MG63 (cell line): ENCODE results near the gene TLE1. TPM values are rescaled to one million over a fixed set of nuclear protein-coding genes. Genes with fewer than 3 reads are reported as not detected.

Experiments used
- DNase-seq: peaks from one replicate; pipeline ENCODE4 v3.0.0-alpha.2; 2020
- H3K27me3 ChIP-seq: fragments of 250-450 bp; sonication (Bioruptor Pico); 2 replicates; pipeline ENCODE4 v1.5.1; 2020; ENCODE audit warnings: mild to moderate bottlenecking, moderate library complexity
- H3K36me3 ChIP-seq: fragments of 250-450 bp; sonication (Bioruptor Pico); 2 replicates; pipeline ENCODE4 v1.5.1; 2020; ENCODE audit warnings: mild to moderate bottlenecking, moderate library complexity
- H3K4me3 ChIP-seq: fragments of 250-450 bp; sonication (Bioruptor Pico); 2 replicates; pipeline ENCODE4 v1.5.1; 2020; ENCODE audit warnings: mild to moderate bottlenecking, moderate library complexity
- H3K9me3 ChIP-seq: fragments of 250-450 bp; sonication (Bioruptor Pico); 2 replicates; pipeline ENCODE4 v1.5.1; 2020; ENCODE audit warnings: mild to moderate bottlenecking, moderate library complexity
- total RNA-seq: library from RNA; depleted of rRNA; stranded (reverse); fragments of >200 nt; shearing (Covaris generic); gene quantifications from 2 replicates; pipeline ENCODE4 v1.2.3, GENCODE V29; 2014; ENCODE audit warnings: low replicate concordance; rRNA removed

Gene TLE1
- total RNA-seq, 1 experiment from 2014 or later = 6.1 TPM

DNA sequence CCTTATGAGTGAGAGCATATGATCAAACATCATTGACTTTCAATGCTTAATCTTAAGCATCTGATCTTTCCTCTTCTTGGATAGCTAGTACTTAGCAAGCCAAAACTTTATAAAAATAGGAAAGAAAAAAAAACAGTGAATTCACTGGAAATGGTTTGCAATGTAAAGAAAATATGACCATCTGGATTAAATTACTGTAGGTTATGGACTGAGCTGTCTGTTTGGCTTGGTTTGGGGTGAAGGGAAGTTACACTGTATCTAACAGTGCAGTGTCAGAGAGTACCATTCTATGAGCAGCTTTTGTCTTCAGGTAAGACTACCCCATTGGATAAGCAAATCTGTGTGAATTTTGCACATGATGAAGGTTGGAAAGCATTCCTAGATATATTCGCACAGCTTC lies 151.4 kb downstream of the TLE1 start:
- H3K4me3 ChIP-seq = no peak overlapping the region
- no peaks in the 10 kb centered on the region for H3K27me3 ChIP-seq
- no peaks in the 10 kb centered on the region for H3K9me3 ChIP-seq
- H3K36me3 ChIP-seq = no peaks in the 10 kb centered on the region
- no peak for DNase-seq

DNA sequence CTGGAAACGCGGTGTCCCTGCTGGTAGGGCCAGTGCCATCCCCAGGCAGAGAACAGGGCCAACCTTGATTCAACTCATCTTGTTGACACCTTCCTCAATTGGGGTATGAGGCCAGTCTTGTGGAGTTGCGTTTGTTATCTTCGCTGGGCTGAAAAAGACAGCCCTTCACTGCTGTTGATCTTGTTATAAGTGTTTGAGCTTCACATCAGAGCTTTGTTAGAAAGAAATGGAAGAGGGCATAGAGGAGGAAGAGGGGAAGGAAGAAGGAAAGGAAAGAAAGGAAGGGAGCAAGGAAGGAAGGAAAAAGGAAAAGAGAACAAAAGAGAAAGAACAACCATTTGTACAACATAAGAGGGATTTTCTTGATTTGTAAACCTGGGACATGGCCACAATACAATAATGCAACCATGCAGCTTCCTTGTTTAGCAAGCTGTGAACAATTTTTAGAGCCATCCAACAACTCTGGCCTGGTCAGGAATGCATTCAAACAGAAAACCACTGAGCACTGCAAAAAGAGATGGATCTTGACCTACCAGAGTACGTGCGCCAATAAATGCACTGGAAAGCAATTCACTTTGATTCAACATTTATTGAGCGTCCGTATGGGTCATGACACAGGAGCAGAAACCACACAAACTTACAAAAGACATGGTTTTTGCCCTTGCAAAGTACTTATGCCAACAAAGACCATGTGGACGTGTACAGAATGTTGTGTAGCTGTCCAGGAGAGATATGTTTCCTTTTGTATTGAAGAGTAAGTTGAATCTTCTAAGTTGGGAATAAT lies 152.9 kb downstream of the TLE1 start:
- DNase-seq = no peak
- Histone ChIP-seq H3K9me3 (no peaks in the 10 kb centered on the region), H3K36me3 (no peaks in the 10 kb centered on the region), H3K27me3 (no peaks in the 10 kb centered on the region), H3K4me3 (no peak overlapping the region)

DNA sequence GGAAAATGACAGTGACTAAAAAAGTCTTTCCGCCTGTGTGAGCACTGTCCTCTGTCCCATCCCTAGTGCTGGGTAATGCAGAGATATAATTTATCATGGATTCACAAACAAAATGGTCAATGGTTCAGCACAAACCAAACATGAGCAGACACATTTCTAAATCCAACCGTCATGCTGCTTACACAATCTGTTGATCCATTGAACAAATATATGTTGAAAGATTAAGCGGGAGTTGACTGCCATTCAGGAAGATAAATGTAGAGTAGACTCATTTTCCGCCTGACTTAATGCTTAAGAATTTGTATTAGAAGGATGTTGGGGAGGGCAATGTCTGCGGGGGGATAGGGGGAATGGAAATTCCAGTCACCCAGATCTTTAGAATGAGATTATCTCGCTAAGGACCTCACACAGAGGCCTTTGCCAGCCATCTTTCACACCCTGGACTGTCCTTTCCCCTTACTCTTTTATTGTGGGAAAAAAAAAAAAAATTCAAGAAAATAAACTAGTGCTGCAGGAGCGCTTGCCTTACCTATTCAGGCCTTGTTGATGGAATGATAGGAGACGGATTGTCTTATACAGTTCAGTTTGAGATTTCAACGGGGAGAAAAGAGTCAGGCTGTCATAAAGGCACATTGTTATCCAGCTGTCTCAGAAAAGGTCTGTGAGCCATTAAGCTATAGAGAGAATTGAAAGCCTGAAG lies 153.7 kb downstream of the TLE1 start:
- no peaks in the 10 kb centered on the region for H3K27me3 ChIP-seq
- no peaks in the 10 kb centered on the region for H3K9me3 ChIP-seq
- H3K36me3 ChIP-seq = no peaks in the 10 kb centered on the region
- no peak overlapping the region for H3K4me3 ChIP-seq
- DNase-seq = no peak

DNA sequence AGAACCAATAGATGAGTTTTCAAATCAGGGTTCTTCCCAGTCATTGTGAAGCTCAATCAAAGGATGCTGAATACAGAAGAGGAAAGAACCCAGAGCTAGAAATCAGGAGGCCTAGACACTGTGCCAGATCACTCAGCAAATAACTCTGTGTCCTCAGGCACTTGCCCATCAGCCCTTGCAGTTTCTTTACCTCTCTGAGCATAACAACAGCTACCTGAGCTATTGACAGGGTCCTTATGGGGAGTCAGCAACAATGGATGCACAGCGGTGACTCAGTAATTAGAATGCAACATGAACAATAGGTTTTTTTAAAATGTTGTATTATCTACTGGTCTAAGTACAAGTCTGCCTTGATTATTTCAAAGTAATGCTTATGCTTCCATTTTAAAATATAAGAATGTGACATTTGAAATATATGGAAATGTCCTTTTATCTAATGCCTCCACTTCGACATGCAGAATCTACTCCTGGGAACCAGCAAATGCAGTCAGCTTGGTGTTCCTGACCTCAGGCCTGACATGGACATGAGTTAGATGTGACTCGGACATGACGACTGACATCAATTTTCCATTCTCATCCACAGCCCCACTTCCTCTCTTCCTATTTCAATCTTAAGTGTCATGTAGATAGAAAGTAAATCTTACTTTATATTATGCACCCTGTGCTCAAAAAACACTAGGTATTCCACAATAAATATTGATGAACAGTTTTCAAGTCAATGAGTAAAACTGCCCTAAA lies 155.0 kb downstream of the TLE1 start:
- no peak for DNase-seq
- Histone ChIP-seq H3K36me3 (no peaks in the 10 kb centered on the region), H3K4me3 (no peak overlapping the region), H3K9me3 (no peaks in the 10 kb centered on the region), H3K27me3 (no peaks in the 10 kb centered on the region)

Other genes starting within 250 kb of the TLE1 start
- gene SPATA31D4, start 238.9 kb upstream of the TLE1 start, total RNA-seq = not detected in 2 replicates